K562 (cell line): ENCODE data around the gene HIVEP1.
A peak's percentile ranks its signal among the peaks of the same experiment; 100 is the strongest.

ENCODE experiments used
- ARID4B ChIP-seq: sonication (generic); formaldehyde crosslinking; IDR thresholded peaks from 2 replicates; pipeline ENCODE4 v1.8.0; 2022; ENCODE audit warnings: mild to moderate bottlenecking, missing genetic modification reagents
- NCOR1 ChIP-seq: fragments of 450-650 bp; IDR thresholded peaks from 2 replicates; pipeline ENCODE4 v1.6.1; 2016; ENCODE audit warnings: mild to moderate bottlenecking, moderate library complexity
- NELFE ChIP-seq: IDR thresholded peaks from 2 replicates; pipeline ENCODE4 v1.6.1; 2011; ENCODE audit warnings: mild to moderate bottlenecking; ENCODE audit not compliant: insufficient read depth, insufficient read length
- POLR3G ChIP-seq: IDR thresholded peaks from 2 replicates; pipeline ENCODE4 v1.6.1; 2011; ENCODE audit not compliant: insufficient read length, insufficient replicate concordance; ENCODE audit errors: extremely low read depth

GRCh38 chr6:12065321-12066140 is 53.4 kb downstream of the HIVEP1 start:
- TF ChIP-seq NCOR1 (peak; percentile 73), ARID4B (CRISPR knock-in tag) (no peak), POLR3G (no peak), NELFE (no peak)
